Measurements from ENCODE around the gene RFLNA.

The RFLNA gene

GRCh38 chr12:124315372-124316044 is 20.6 kb downstream of the RFLNA start:
- no peak for TF ChIP-seq GATA2 (IDR thresholded peaks at IDR 0.05; ENCODE audit: low read depth, low read length)
- no peak for TF ChIP-seq GATA3 (IDR thresholded peaks at IDR 0.05; ENCODE audit: low read depth, low read length)

GRCh38 chr12:124316257-124316900 is 21.5 kb downstream of the RFLNA start:
- TF ChIP-seq GATA2 (IDR thresholded peaks at IDR 0.05; ENCODE audit: low read depth, low read length) = no peak
- no peak for TF ChIP-seq GATA3 (IDR thresholded peaks at IDR 0.05; ENCODE audit: low read depth, low read length)

GRCh38 chr12:124317400-124317799 is 22.5 kb downstream of the RFLNA start:
- TF ChIP-seq GATA3 (IDR thresholded peaks at IDR 0.05; ENCODE audit: low read depth, low read length) = no peak
- TF ChIP-seq GATA2 (IDR thresholded peaks at IDR 0.05; ENCODE audit: low read depth, low read length) = no peak

GRCh38 chr12:124318278-124319020 is 23.6 kb downstream of the RFLNA start:
- TF ChIP-seq GATA3 (IDR thresholded peaks at IDR 0.05; ENCODE audit: low read depth, low read length) (no peak), GATA2 (IDR thresholded peaks at IDR 0.05; ENCODE audit: low read depth, low read length) (no peak)

- no peak for TF ChIP-seq GATA3 (IDR thresholded peaks at IDR 0.05; ENCODE audit: low read depth, low read length)
- no peak for TF ChIP-seq GATA2 (IDR thresholded peaks at IDR 0.05; ENCODE audit: low read depth, low read length)
These were observed 24.6 kb downstream of the RFLNA start for GRCh38 chr12:124319368-124320050.

GRCh38 chr12:124321040-124321481 is 26.2 kb downstream of the RFLNA start:
- TF ChIP-seq GATA2 (IDR thresholded peaks at IDR 0.05; ENCODE audit: low read depth, low read length) = no peak
- TF ChIP-seq GATA3 (IDR thresholded peaks at IDR 0.05; ENCODE audit: low read depth, low read length) = no peak

GRCh38 chr12:124321556-124322270 is 26.8 kb downstream of the RFLNA start:
- TF ChIP-seq GATA2 (IDR thresholded peaks at IDR 0.05; ENCODE audit: low read depth, low read length) (no peak), GATA3 (IDR thresholded peaks at IDR 0.05; ENCODE audit: low read depth, low read length) (no peak)

GRCh38 chr12:124322271-124322998 is 27.5 kb downstream of the RFLNA start:
- no peak for TF ChIP-seq GATA2 (IDR thresholded peaks at IDR 0.05; ENCODE audit: low read depth, low read length)
- TF ChIP-seq GATA3 (IDR thresholded peaks at IDR 0.05; ENCODE audit: low read depth, low read length) = no peak

- no peak for TF ChIP-seq GATA3 (IDR thresholded peaks at IDR 0.05; ENCODE audit: low read depth, low read length)
- TF ChIP-seq GATA2 (IDR thresholded peaks at IDR 0.05; ENCODE audit: low read depth, low read length) = no peak
These were observed 29.1 kb downstream of the RFLNA start for GRCh38 chr12:124323771-124324530.

- TF ChIP-seq GATA2 (IDR thresholded peaks at IDR 0.05; ENCODE audit: low read depth, low read length) = no peak
- TF ChIP-seq GATA3 (IDR thresholded peaks at IDR 0.05; ENCODE audit: low read depth, low read length) = no peak
These were observed 30.2 kb downstream of the RFLNA start for GRCh38 chr12:124324803-124325705.

GRCh38 chr12:124326104-124326503 is 31.2 kb downstream of the RFLNA start:
- TF ChIP-seq GATA3 (IDR thresholded peaks at IDR 0.05; ENCODE audit: low read depth, low read length) (no peak), GATA2 (IDR thresholded peaks at IDR 0.05; ENCODE audit: low read depth, low read length) (no peak)

Measured in SH-SY5Y (cell line).